HG03097 (cell line): ENCODE results near the gene ATP5F1D.

Source experiments
- ATAC-seq: cut with Tn5 transposase; IDR thresholded peaks from one replicate; pipeline ENCODE4 v1.9.1; 2021; ENCODE audit not compliant: unreplicated experiment, low FRiP score

The ATP5F1D gene

GRCh38 chr19:1220477-1220930 lies 21.0 kb upstream of the ATP5F1D start:
- ATAC-seq, result no peak

GRCh38 chr19:1220976-1221903 lies 20.3 kb upstream of the ATP5F1D start:
- no peak for ATAC-seq

- no peak for ATAC-seq
Observed at GRCh38 chr19:1221904-1222255, 19.7 kb upstream of the ATP5F1D start.

- ATAC-seq, result no peak
Observed at GRCh38 chr19:1222394-1222793, 19.2 kb upstream of the ATP5F1D start.

GRCh38 chr19:1223018-1223855 lies 18.3 kb upstream of the ATP5F1D start:
- no peak for ATAC-seq

- ATAC-seq, result no peak
Observed at GRCh38 chr19:1224047-1224825, 17.3 kb upstream of the ATP5F1D start.

GRCh38 chr19:1224847-1225246 lies 16.7 kb upstream of the ATP5F1D start:
- ATAC-seq, result no peak

GRCh38 chr19:1225440-1226226 lies 15.9 kb upstream of the ATP5F1D start:
- ATAC-seq, result no peak

- ATAC-seq, result no peak
Observed at GRCh38 chr19:1226227-1226518, 15.4 kb upstream of the ATP5F1D start.

- no peak for ATAC-seq
Observed at GRCh38 chr19:1226522-1227303, 14.8 kb upstream of the ATP5F1D start.

GRCh38 chr19:1227304-1228054 lies 14.1 kb upstream of the ATP5F1D start:
- no peak for ATAC-seq

GRCh38 chr19:1228161-1228957 lies 13.2 kb upstream of the ATP5F1D start:
- no peak for ATAC-seq

GRCh38 chr19:1229056-1229923 lies 12.3 kb upstream of the ATP5F1D start:
- no peak for ATAC-seq

- ATAC-seq, result no peak
Observed at GRCh38 chr19:1229924-1230782, 11.4 kb upstream of the ATP5F1D start.

- ATAC-seq, result no peak
Observed at GRCh38 chr19:1230783-1231489, 10.6 kb upstream of the ATP5F1D start.
